WTC11 (cell line): Measurements from ENCODE around the gene CDK6. TPM values are rescaled to one million over a fixed set of nuclear protein-coding genes. Genes with fewer than 3 reads are reported as not detected.

ENCODE experiments used
- ATAC-seq: fragments of 200-7000 bp; cut with Tn5 transposase; 2 replicates; pipeline ENCODE4 v1.10.0; 2021; ENCODE audit warnings: mild to moderate bottlenecking, moderate library complexity
- CTCF ChIA-PET: fragments of 300-600 bp; sonication (Branson Sonifier 250); formaldehyde crosslinking; loops from one replicate; lab custom pipeline; 2021; ENCODE audit warnings: antibody characterized with exemption; lab: Charles Lee
- POLR2A ChIA-PET: fragments of 350-600 bp; sonication (Branson Sonifier 250); formaldehyde crosslinking; loops from one replicate; lab custom pipeline; 2021; ENCODE audit warnings: antibody characterized with exemption; lab: Charles Lee
- DNase-seq: peaks from one replicate; pipeline ENCODE4 v3.0.0; 2021; ENCODE audit warnings: low spot score
- H3K27ac Mint-ChIP-seq: 2 replicates; pipeline ENCODE4 v1.8.0; 2021; ENCODE audit warnings: mixed read lengths
- H3K27me3 Mint-ChIP-seq: 2 replicates; pipeline ENCODE4 v1.8.0; 2021; ENCODE audit warnings: low read depth, mild to moderate bottlenecking, moderate library complexity, mixed read lengths
- H3K36me3 Mint-ChIP-seq: 2 replicates; pipeline ENCODE4 v1.8.0; 2021; ENCODE audit warnings: mixed read lengths
- H3K4me1 Mint-ChIP-seq: 2 replicates; pipeline ENCODE4 v1.8.0; 2022; ENCODE audit warnings: mixed read lengths
- H3K4me3 Mint-ChIP-seq: 2 replicates; pipeline ENCODE4 v1.8.0; 2021; ENCODE audit warnings: mild to moderate bottlenecking, moderate library complexity, mixed read lengths
- H3K9me3 Mint-ChIP-seq: 2 replicates; pipeline ENCODE4 v1.8.0; 2021; ENCODE audit warnings: mixed read lengths
- CREB1 ChIP-seq: sonication (generic); formaldehyde crosslinking; IDR thresholded peaks from 2 replicates; pipeline ENCODE4 v1.8.0; 2023; ENCODE audit warnings: mild to moderate bottlenecking, missing genetic modification reagents
- GABPB1 ChIP-seq: sonication (generic); formaldehyde crosslinking; IDR thresholded peaks from 2 replicates; pipeline ENCODE4 v1.8.1; 2023; ENCODE audit warnings: mild to moderate bottlenecking, missing genetic modification reagents
- JUN ChIP-seq: sonication (generic); formaldehyde crosslinking; IDR thresholded peaks from 2 replicates; pipeline ENCODE4 v1.8.0; 2023; ENCODE audit warnings: mild to moderate bottlenecking, missing genetic modification reagents
- NFYB ChIP-seq: sonication (generic); formaldehyde crosslinking; conservative IDR thresholded peaks from 2 replicates; pipeline ENCODE4 v1.8.0; 2022; ENCODE audit warnings: low read depth, missing genetic modification reagents
- NR1H2 ChIP-seq: sonication (generic); formaldehyde crosslinking; IDR thresholded peaks from 2 replicates; pipeline ENCODE4 v1.9.0; 2021; ENCODE audit warnings: mild to moderate bottlenecking, moderate library complexity, missing genetic modification reagents
- NR2C2 ChIP-seq: sonication (generic); formaldehyde crosslinking; IDR thresholded peaks from 2 replicates; pipeline ENCODE4 v1.8.0; 2022; ENCODE audit warnings: mild to moderate bottlenecking, missing genetic modification reagents
- SMAD4 ChIP-seq: sonication (generic); formaldehyde crosslinking; IDR thresholded peaks from 2 replicates; pipeline ENCODE4 v1.8.0; 2022; ENCODE audit warnings: mild to moderate bottlenecking, missing genetic modification reagents
- SOX15 ChIP-seq: fragments of 250-450 bp; sonication (Bioruptor Pico); IDR thresholded peaks from 2 replicates; pipeline ENCODE4 v1.9.0; 2021; ENCODE audit warnings: mild to moderate bottlenecking
- TP53 ChIP-seq: sonication (generic); formaldehyde crosslinking; IDR thresholded peaks from 2 replicates; pipeline ENCODE4 v1.8.1; 2023; ENCODE audit warnings: mild to moderate bottlenecking, missing genetic modification reagents
- ZNF121 ChIP-seq: sonication (generic); formaldehyde crosslinking; IDR thresholded peaks from 2 replicates; pipeline ENCODE4 v1.8.0; 2023; ENCODE audit warnings: missing genetic modification reagents
- ZNF317 ChIP-seq: sonication (generic); formaldehyde crosslinking; IDR thresholded peaks from 2 replicates; pipeline ENCODE4 v1.8.1; 2023; ENCODE audit warnings: low read depth, mild to moderate bottlenecking, moderate library complexity, missing genetic modification reagents, borderline replicate concordance
- total RNA-seq: library from RNA; stranded (reverse); gene quantifications from 3 replicates; pipeline ENCODE4 v1.2.3, GENCODE V29; 2021
- TF ChIP-seq, protein P1 (sequence below): sonication (generic); formaldehyde crosslinking; IDR thresholded peaks from 2 replicates; pipeline ENCODE4 v1.8.0; 2022; ENCODE audit warnings: mild to moderate bottlenecking, missing genetic modification reagents
- TF ChIP-seq, protein P2 (sequence below): sonication (generic); formaldehyde crosslinking; IDR thresholded peaks from 2 replicates; pipeline ENCODE4 v1.8.0; 2023; ENCODE audit warnings: missing genetic modification reagents, mild to moderate bottlenecking, borderline replicate concordance
- TF ChIP-seq, protein P3 (sequence below): sonication (generic); formaldehyde crosslinking; IDR thresholded peaks from 2 replicates; pipeline ENCODE4 v1.8.0; 2022; ENCODE audit warnings: missing genetic modification reagents
- TF ChIP-seq, protein P4 (sequence below): sonication (generic); formaldehyde crosslinking; IDR thresholded peaks from 2 replicates; pipeline ENCODE4 v1.8.1; 2022; ENCODE audit warnings: low read depth, missing genetic modification reagents, borderline replicate concordance
- TF ChIP-seq, protein P5 (sequence below): sonication (generic); formaldehyde crosslinking; IDR thresholded peaks from 2 replicates; pipeline ENCODE4 v1.8.0; 2022; ENCODE audit warnings: mild to moderate bottlenecking, missing genetic modification reagents
- TF ChIP-seq, protein P6 (sequence below): sonication (generic); formaldehyde crosslinking; IDR thresholded peaks from 2 replicates; pipeline ENCODE4 v1.8.0; 2023; ENCODE audit warnings: missing genetic modification reagents

The CDK6 gene
- total RNA-seq, 1 experiment from 2014 or later: 47.2 TPM

DNA sequence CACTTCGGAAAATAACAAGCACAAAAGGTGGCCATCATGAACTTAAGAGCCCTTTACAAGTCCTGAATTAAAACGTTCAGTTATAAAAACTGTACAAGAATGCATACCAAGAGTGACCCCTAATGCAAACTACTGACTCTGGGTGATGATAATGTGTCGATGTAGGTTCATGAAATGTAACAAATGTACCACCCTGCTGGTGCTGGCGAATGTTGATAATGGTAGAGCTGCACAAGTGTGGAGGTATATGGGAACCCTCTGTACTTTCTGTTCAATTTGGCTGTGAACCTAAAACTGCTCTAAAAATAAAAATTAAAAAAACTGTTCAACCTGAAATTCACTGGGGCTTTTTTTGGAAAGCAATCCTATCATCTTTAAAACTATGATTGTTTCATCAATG lies 249.5 kb downstream of the CDK6 start (continued):
- TF ChIP-seq ZNF121: no peak

DNA sequence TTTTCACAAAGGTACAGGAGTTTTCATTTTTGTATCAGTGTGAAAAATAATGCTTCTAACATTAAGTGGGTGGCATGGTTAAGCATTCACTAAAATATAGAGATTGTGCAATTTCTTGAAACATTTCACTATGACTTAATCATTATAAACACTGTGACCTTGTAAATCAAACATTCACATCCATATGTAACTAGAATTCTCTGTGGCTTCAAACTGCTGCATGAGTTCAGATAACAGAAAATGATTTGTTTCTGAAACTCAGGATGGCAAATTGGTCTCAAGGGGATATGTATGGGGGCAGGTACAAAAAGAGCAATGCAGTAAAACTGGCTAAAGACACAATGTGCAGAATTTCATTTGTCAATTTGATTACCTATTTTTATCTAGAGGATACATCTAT lies 250.0 kb downstream of the CDK6 start:
- Mint-ChIP-seq H3K4me1 (peaks cover 18% of the 10 kb centered on the region), H3K4me3 (no peak overlapping the region), H3K9me3 (peaks cover 14% of the 10 kb centered on the region), H3K27me3 (peaks cover 9% of the 10 kb centered on the region), H3K27ac (peak overlapping the region; percentile 80), H3K36me3 (peaks cover 12% of the 10 kb centered on the region)
- ATAC-seq: no peak
- CTCF ChIA-PET: no interaction called here
- TF ChIP-seq, protein P1, sequence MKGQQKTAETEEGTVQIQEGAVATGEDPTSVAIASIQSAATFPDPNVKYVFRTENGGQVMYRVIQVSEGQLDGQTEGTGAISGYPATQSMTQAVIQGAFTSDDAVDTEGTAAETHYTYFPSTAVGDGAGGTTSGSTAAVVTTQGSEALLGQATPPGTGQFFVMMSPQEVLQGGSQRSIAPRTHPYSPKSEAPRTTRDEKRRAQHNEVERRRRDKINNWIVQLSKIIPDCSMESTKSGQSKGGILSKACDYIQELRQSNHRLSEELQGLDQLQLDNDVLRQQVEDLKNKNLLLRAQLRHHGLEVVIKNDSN (CRISPR knock-in tag): no peak
- TF ChIP-seq, protein P2, sequence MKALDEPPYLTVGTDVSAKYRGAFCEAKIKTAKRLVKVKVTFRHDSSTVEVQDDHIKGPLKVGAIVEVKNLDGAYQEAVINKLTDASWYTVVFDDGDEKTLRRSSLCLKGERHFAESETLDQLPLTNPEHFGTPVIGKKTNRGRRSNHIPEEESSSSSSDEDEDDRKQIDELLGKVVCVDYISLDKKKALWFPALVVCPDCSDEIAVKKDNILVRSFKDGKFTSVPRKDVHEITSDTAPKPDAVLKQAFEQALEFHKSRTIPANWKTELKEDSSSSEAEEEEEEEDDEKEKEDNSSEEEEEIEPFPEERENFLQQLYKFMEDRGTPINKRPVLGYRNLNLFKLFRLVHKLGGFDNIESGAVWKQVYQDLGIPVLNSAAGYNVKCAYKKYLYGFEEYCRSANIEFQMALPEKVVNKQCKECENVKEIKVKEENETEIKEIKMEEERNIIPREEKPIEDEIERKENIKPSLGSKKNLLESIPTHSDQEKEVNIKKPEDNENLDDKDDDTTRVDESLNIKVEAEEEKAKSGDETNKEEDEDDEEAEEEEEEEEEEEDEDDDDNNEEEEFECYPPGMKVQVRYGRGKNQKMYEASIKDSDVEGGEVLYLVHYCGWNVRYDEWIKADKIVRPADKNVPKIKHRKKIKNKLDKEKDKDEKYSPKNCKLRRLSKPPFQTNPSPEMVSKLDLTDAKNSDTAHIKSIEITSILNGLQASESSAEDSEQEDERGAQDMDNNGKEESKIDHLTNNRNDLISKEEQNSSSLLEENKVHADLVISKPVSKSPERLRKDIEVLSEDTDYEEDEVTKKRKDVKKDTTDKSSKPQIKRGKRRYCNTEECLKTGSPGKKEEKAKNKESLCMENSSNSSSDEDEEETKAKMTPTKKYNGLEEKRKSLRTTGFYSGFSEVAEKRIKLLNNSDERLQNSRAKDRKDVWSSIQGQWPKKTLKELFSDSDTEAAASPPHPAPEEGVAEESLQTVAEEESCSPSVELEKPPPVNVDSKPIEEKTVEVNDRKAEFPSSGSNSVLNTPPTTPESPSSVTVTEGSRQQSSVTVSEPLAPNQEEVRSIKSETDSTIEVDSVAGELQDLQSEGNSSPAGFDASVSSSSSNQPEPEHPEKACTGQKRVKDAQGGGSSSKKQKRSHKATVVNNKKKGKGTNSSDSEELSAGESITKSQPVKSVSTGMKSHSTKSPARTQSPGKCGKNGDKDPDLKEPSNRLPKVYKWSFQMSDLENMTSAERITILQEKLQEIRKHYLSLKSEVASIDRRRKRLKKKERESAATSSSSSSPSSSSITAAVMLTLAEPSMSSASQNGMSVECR (CRISPR knock-in tag): no peak
- TF ChIP-seq, protein P3, sequence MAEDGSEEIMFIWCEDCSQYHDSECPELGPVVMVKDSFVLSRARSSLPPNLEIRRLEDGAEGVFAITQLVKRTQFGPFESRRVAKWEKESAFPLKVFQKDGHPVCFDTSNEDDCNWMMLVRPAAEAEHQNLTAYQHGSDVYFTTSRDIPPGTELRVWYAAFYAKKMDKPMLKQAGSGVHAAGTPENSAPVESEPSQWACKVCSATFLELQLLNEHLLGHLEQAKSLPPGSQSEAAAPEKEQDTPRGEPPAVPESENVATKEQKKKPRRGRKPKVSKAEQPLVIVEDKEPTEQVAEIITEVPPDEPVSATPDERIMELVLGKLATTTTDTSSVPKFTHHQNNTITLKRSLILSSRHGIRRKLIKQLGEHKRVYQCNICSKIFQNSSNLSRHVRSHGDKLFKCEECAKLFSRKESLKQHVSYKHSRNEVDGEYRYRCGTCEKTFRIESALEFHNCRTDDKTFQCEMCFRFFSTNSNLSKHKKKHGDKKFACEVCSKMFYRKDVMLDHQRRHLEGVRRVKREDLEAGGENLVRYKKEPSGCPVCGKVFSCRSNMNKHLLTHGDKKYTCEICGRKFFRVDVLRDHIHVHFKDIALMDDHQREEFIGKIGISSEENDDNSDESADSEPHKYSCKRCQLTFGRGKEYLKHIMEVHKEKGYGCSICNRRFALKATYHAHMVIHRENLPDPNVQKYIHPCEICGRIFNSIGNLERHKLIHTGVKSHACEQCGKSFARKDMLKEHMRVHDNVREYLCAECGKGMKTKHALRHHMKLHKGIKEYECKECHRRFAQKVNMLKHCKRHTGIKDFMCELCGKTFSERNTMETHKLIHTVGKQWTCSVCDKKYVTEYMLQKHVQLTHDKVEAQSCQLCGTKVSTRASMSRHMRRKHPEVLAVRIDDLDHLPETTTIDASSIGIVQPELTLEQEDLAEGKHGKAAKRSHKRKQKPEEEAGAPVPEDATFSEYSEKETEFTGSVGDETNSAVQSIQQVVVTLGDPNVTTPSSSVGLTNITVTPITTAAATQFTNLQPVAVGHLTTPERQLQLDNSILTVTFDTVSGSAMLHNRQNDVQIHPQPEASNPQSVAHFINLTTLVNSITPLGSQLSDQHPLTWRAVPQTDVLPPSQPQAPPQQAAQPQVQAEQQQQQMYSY (CRISPR knock-in tag): no peak
- TF ChIP-seq GABPB1 (CRISPR knock-in tag): peak; percentile 77
- POLR2A ChIA-PET: no interaction called here
- DNase-seq: no peak

DNA sequence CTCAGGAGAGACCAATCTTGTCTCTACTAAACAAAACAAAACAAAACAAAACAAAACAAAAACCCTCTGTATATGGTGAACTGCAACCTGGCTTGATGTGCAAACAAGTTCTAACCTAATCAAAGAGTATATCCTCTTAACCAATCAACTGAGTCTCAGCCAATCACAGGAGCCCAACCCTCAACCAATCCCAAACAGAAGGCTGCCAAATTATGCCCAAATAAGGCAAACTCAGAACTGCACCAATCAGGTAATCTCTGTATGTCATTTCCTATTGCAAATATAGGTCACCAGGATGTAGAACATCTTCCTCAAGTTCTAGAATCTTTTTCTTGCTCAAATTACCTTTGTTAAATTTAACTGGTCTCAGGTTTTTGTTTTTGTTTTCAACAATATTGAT lies 251.4 kb downstream of the CDK6 start:
- H3K9me3 Mint-ChIP-seq: peaks cover 14% of the 10 kb centered on the region
- peaks cover 21% of the 10 kb centered on the region for H3K36me3 Mint-ChIP-seq

More for the DNA sequence above, 251.4 kb downstream of the CDK6 start:
- TF ChIP-seq NR2C2 (CRISPR knock-in tag) (no peak), CREB1 (CRISPR knock-in tag) (no peak), SOX15 (no peak), SMAD4 (CRISPR knock-in tag) (no peak), TP53 (no peak), NFYB (no peak), JUN (CRISPR knock-in tag) (no peak), NR1H2 (no peak), ZNF317 (CRISPR knock-in tag) (no peak)
- TF ChIP-seq, protein P4, sequence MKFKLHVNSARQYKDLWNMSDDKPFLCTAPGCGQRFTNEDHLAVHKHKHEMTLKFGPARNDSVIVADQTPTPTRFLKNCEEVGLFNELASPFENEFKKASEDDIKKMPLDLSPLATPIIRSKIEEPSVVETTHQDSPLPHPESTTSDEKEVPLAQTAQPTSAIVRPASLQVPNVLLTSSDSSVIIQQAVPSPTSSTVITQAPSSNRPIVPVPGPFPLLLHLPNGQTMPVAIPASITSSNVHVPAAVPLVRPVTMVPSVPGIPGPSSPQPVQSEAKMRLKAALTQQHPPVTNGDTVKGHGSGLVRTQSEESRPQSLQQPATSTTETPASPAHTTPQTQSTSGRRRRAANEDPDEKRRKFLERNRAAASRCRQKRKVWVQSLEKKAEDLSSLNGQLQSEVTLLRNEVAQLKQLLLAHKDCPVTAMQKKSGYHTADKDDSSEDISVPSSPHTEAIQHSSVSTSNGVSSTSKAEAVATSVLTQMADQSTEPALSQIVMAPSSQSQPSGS (CRISPR knock-in tag): no peak
- TF ChIP-seq, protein P5, sequence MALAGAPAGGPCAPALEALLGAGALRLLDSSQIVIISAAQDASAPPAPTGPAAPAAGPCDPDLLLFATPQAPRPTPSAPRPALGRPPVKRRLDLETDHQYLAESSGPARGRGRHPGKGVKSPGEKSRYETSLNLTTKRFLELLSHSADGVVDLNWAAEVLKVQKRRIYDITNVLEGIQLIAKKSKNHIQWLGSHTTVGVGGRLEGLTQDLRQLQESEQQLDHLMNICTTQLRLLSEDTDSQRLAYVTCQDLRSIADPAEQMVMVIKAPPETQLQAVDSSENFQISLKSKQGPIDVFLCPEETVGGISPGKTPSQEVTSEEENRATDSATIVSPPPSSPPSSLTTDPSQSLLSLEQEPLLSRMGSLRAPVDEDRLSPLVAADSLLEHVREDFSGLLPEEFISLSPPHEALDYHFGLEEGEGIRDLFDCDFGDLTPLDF (CRISPR knock-in tag): no peak
- TF ChIP-seq, protein P6, sequence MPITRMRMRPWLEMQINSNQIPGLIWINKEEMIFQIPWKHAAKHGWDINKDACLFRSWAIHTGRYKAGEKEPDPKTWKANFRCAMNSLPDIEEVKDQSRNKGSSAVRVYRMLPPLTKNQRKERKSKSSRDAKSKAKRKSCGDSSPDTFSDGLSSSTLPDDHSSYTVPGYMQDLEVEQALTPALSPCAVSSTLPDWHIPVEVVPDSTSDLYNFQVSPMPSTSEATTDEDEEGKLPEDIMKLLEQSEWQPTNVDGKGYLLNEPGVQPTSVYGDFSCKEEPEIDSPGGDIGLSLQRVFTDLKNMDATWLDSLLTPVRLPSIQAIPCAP: no peak
- ChIA-PET CTCF (interaction anchor here (0.6 to 1.9 kb wide), 3 partner anchors 25 to 252 kb away, joined by 3 to 7 read pairs (median 4); partner anchors contain the start of genes CDK6, PEX1 and RBM48), POLR2A (no interaction called here)
- Mint-ChIP-seq H3K27ac (peak overlapping the region; percentile 60; the same call in 1 of the 2 replicates), H3K4me1 (peaks cover 16% of the 10 kb centered on the region), H3K27me3 (no peaks in the 10 kb centered on the region), H3K4me3 (no peak overlapping the region)
- ATAC-seq (peak; percentile 17), DNase-seq (no peak)
